Natural killer cell (primary cell): ENCODE measurements around the gene TCTN3. TPM values are rescaled to one million over a fixed set of nuclear protein-coding genes. Genes with fewer than 3 reads are reported as not detected.
"Not testable (repeated sequence)": the region's sequence is repeated elsewhere in the genome, so short reads cannot be mapped to it uniquely, and the experiment has no call there.

Experiments
- ATAC-seq, 3 donors: fragments of 150-1000 bp in 2 of 3; fragments of 200-7000 bp in 1 of 3; cut with Tn5 transposase; 1 replicate in 1 of 3; 2 replicates in 2 of 3; pipeline ENCODE4 v1.10.0; 2021; ENCODE audit warnings: mild to moderate bottlenecking in 2 of 3, moderate library complexity in 2 of 3
- DNase-seq, 2 donors: peaks; one replicate each; pipeline versions ENCODE4 v3.0.0 to v3.0.0-alpha.2; 2013 to 2021; ENCODE audit warnings: mixed read lengths in 1 of 2
- H3K27ac ChIP-seq: one replicate; pipeline ENCODE4 v1.5.1; 2013; ENCODE audit warnings: mild to moderate bottlenecking, low read length
- H3K27me3 ChIP-seq: one replicate; pipeline ENCODE4 v1.6.1; 2013; ENCODE audit warnings: low read length; ENCODE audit not compliant: control insufficient read depth, insufficient read depth
- H3K36me3 ChIP-seq: one replicate; pipeline ENCODE4 v1.6.1; 2013; ENCODE audit warnings: low read length; ENCODE audit not compliant: control insufficient read depth, insufficient read depth
- H3K4me1 ChIP-seq: one replicate; pipeline ENCODE4 v1.6.1; 2013; ENCODE audit warnings: low read length; ENCODE audit not compliant: control insufficient read depth, insufficient read depth
- H3K4me3 ChIP-seq: one replicate; pipeline ENCODE4 v1.5.1; 2013; ENCODE audit warnings: low read length
- H3K9me3 ChIP-seq: one replicate; pipeline ENCODE4 v1.6.1; 2013; ENCODE audit warnings: low read length; ENCODE audit not compliant: control insufficient read depth, insufficient read depth
- H3K27ac Mint-ChIP-seq, 2 donors: one replicate each; pipeline ENCODE4 v1.8.0; 2022; ENCODE audit warnings: mild to moderate bottlenecking in 2 of 2, mixed read lengths in 2 of 2, moderate library complexity in 1 of 2
- H3K27me3 Mint-ChIP-seq, 2 donors: one replicate each; pipeline ENCODE4 v1.8.0; 2022; ENCODE audit warnings: low read depth in 2 of 2, mixed read lengths in 2 of 2
- H3K36me3 Mint-ChIP-seq: one replicate; pipeline ENCODE4 v1.8.0; 2022; ENCODE audit warnings: mixed read lengths
- H3K4me1 Mint-ChIP-seq, 2 donors: one replicate each; pipeline ENCODE4 v1.8.0; 2022; ENCODE audit warnings: mixed read lengths in 2 of 2
- H3K4me3 Mint-ChIP-seq: one replicate; pipeline ENCODE4 v1.8.0; 2022; ENCODE audit warnings: mild to moderate bottlenecking, moderate library complexity, mixed read lengths
- H3K9me3 Mint-ChIP-seq, 2 donors: one replicate each; pipeline ENCODE4 v1.8.0; 2022; ENCODE audit warnings: mixed read lengths in 2 of 2
- WGBS: methylation state at CpG from one replicate; pipeline ENCODE4 v1.1.7; 2013; ENCODE audit warnings: missing lambda C conversion rate; ENCODE audit not compliant: insufficient coverage; 5-methylcytosine and 5-hydroxymethylcytosine counted together
- intact Hi-C: fragments of 100-400 bp; cut with micrococcal nuclease; formaldehyde crosslinking; loops from one replicate; pipeline ENCODE4 v1.14.2; 2022
- total RNA-seq, 4 donors: library from RNA; stranded (reverse); fragments of 120-200 nt in 1 of 4; gene quantifications; one replicate each; pipeline versions ENCODE4 v1.2.3 to v1.2.4, GENCODE V29; 2013 to 2022
- TF ChIP-seq, protein P1 (sequence below): fragments of 200-600 bp; IDR thresholded peaks from one replicate; pipeline ENCODE4 v1.8.0; 2022; ENCODE audit warnings: antibody characterized with exemption

TCTN3 gene
- total RNA-seq, 3 donors from 2014 or later (not counting 1 experiment from before 2014, with no cell fraction given): 15.3 to 20.6 (median 15.8) TPM

DNA sequence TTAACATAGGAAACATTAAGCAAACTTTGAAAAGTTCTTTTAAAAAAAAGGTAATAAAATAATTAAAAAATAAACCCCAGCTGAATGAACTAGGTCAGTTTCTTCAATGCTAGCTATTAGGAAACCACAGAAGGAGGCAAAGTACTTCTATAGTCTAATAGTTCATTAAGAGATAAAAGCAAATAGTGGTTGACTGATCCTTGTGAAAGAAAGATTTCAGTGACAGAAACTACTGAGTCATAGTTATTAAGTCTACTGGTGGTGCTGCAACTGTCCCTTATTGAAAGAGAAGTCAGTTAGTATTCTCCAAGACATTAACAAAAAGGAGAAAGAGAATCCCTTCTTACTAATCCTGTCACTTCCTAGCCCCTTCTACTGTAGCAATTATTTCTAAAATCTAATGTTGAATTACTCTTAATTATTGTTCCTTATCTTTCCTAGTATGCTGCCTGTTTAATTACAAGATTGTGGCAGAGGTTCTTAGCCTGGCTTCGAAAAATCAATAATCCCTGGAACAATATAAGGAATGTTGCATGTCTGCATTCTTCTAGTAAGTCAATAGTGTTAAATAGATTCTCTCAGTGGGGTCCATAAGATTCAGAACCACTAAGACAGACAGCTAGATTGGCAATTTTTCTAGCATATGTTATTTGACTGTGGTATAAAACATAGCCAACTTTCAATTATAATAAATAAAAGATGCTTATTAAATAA lies 18.2 kb downstream of the TCTN3 start:
- no peak for ATAC-seq
- H3K4me1 ChIP-seq: no peaks in the 10 kb centered on the region

DNA sequence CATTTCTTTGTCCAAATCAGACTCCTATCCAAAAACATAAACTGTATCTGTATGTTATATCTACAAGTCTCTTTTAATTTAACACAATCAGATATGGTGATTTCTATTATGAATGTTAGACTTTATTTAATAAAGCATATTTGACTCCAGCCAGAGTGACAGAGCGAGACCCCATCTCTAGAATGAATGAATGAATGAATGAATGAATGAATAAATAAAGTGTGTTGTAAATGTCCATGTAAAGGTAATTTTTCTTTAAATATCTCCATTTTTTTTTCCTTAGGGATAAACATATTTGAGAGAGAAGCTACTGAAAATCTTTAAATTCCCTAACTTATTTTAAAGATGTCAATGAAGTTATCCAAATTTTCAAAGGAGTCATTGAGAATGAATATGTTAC lies 19.1 kb downstream of the TCTN3 start:
- H3K27me3 ChIP-seq: no peaks in the 10 kb centered on the region
- intact Hi-C loops: no loop called here
- Mint-ChIP-seq H3K27me3 (no peaks in the 10 kb centered on the region), H3K4me1 (no peaks in the 10 kb centered on the region), H3K36me3 (no peaks in the 10 kb centered on the region), H3K27ac (no peak overlapping the region), H3K9me3 (no peaks in the 10 kb centered on the region), H3K4me3 (no peak overlapping the region)
- H3K36me3 ChIP-seq: peaks cover 36% of the 10 kb centered on the region
- no peaks in the 10 kb centered on the region for H3K4me1 ChIP-seq
- H3K9me3 ChIP-seq: no peaks in the 10 kb centered on the region
- no peak for DNase-seq
- TF ChIP-seq, protein P1, sequence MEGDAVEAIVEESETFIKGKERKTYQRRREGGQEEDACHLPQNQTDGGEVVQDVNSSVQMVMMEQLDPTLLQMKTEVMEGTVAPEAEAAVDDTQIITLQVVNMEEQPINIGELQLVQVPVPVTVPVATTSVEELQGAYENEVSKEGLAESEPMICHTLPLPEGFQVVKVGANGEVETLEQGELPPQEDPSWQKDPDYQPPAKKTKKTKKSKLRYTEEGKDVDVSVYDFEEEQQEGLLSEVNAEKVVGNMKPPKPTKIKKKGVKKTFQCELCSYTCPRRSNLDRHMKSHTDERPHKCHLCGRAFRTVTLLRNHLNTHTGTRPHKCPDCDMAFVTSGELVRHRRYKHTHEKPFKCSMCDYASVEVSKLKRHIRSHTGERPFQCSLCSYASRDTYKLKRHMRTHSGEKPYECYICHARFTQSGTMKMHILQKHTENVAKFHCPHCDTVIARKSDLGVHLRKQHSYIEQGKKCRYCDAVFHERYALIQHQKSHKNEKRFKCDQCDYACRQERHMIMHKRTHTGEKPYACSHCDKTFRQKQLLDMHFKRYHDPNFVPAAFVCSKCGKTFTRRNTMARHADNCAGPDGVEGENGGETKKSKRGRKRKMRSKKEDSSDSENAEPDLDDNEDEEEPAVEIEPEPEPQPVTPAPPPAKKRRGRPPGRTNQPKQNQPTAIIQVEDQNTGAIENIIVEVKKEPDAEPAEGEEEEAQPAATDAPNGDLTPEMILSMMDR: no peak
- ATAC-seq: no peak
- no peak overlapping the region for H3K27ac ChIP-seq
- no peak overlapping the region for H3K4me3 ChIP-seq
- 100% methylated on average over 1 of the region's 1 CpG for WGBS

More for the DNA sequence above, 18.2 kb downstream of the TCTN3 start:
- no peaks in the 10 kb centered on the region for H3K9me3 Mint-ChIP-seq
- H3K4me1 Mint-ChIP-seq: no peaks in the 10 kb centered on the region
- no CpG with 5 or more reads among the region's 1 CpG for WGBS
- Histone ChIP-seq H3K27me3 (no peaks in the 10 kb centered on the region), H3K36me3 (peaks cover 44% of the 10 kb centered on the region), H3K9me3 (no peaks in the 10 kb centered on the region), H3K4me3 (no peak overlapping the region), H3K27ac (no peak overlapping the region)
- H3K36me3 Mint-ChIP-seq: no peaks in the 10 kb centered on the region
- no peak overlapping the region for H3K4me3 Mint-ChIP-seq
- TF ChIP-seq, protein P1: no peak
- no peak for DNase-seq
- no peaks in the 10 kb centered on the region for H3K27me3 Mint-ChIP-seq
- no peak overlapping the region for H3K27ac Mint-ChIP-seq
- intact Hi-C loops: no loop called here

DNA sequence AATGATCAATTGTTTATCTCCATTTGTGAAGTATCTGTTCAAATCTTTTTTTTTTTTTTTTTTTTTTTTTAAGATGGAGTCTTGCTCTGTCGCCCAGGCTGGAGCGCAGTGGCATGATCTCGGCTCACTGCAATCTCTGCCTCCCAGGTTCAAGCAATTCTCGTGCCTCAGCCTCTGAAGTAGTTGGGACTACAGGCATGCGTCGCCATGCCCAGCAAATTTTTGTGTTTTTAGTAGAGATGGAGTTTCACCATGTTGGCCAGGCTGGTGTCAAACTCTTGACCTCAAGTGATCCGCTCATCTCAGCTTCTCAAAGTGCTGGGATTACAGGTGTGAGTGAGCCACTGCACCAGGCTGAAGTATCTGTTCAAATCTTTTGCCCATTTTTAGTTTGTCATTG lies 21.1 kb downstream of the TCTN3 start:
- H3K4me1 ChIP-seq, H3K9me3 ChIP-seq, H3K27me3 ChIP-seq, H3K4me3 ChIP-seq, H3K4me3 Mint-ChIP-seq, DNase-seq, H3K27ac ChIP-seq, ATAC-seq, H3K4me1 Mint-ChIP-seq, H3K9me3 Mint-ChIP-seq, H3K27me3 Mint-ChIP-seq, intact Hi-C loops, H3K27ac Mint-ChIP-seq: not testable (repeated sequence)
- peaks cover 13% of the 10 kb centered on the region for H3K36me3 Mint-ChIP-seq
- peaks cover 27% of the 10 kb centered on the region for H3K36me3 ChIP-seq
- WGBS: over 99% methylated on average over 7 of the region's 7 CpGs

DNA sequence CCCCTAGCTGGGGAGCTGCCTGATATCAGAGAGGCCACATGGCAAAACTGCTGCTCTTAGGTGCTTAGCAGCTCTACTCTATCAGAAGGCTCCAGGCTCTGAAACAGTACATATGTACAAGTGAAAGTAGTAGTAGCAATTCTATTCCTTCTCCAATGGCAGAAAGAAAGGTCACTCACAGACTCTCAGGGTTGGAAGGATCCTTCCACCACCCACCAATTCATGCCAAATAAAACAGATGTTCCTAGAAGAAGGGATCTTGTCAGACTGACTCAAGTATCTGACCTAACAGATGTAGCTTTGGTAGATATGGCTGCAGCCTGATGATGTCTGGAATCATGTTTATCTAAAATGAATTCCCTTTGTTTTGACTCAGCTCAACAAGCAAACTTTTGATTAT lies 29.2 kb downstream of the TCTN3 start:
- Mint-ChIP-seq H3K36me3 (peaks cover 16% of the 10 kb centered on the region), H3K4me3 (no peak overlapping the region), H3K9me3 (no peaks in the 10 kb centered on the region), H3K27ac (no peak overlapping the region), H3K27me3 (no peaks in the 10 kb centered on the region), H3K4me1 (no peaks in the 10 kb centered on the region)
- Histone ChIP-seq H3K27ac (no peak overlapping the region), H3K9me3 (no peaks in the 10 kb centered on the region), H3K4me1 (no peaks in the 10 kb centered on the region), H3K36me3 (peaks cover 11% of the 10 kb centered on the region), H3K27me3 (no peaks in the 10 kb centered on the region), H3K4me3 (no peak overlapping the region)
- ATAC-seq: no peak
- DNase-seq: no peak
- intact Hi-C loops: no loop called here
- TF ChIP-seq, protein P1: no peak
